Smooth muscle cell (in vitro differentiated cells): Measurements from ENCODE around the gene WDR73. TPM values are rescaled to one million over a fixed set of nuclear protein-coding genes. Genes with fewer than 3 reads are reported as not detected.

Source experiments
- DNase-seq: peaks from one replicate; lab custom pipeline; 2025; ENCODE audit not compliant: unreplicated experiment; lab: John Stamatoyannopoulos, UW
- H2AFZ ChIP-seq: fragments of 200-600 bp; sonication (generic); 2 replicates; pipeline ENCODE4 v1.6.0; 2016; ENCODE audit warnings: antibody characterized with exemption, low read depth, mild to moderate bottlenecking
- H3F3A ChIP-seq: fragments of 200-600 bp; sonication (generic); 2 replicates; pipeline ENCODE4 v1.6.0; 2017; ENCODE audit warnings: antibody characterized with exemption, low read depth
- H3K27ac ChIP-seq: fragments of 200-600 bp; sonication (generic); 2 replicates; pipeline ENCODE4 v1.5.1; 2016; ENCODE audit warnings: low read depth, mild to moderate bottlenecking
- H3K27me3 ChIP-seq: fragments of 200-600 bp; sonication (generic); 2 replicates; pipeline ENCODE4 v1.6.1; 2016; ENCODE audit warnings: low read depth, mild to moderate bottlenecking
- H3K36me3 ChIP-seq: fragments of 200-600 bp; sonication (generic); 2 replicates; pipeline ENCODE4 v1.5.1; 2016; ENCODE audit warnings: low read depth
- H3K4me1 ChIP-seq: fragments of 200-600 bp; sonication (generic); 2 replicates; pipeline ENCODE4 v1.5.1; 2016; ENCODE audit warnings: low read depth
- H3K4me2 ChIP-seq: fragments of 200-600 bp; sonication (generic); 2 replicates; pipeline ENCODE4 v1.6.0; 2016; ENCODE audit warnings: mild to moderate bottlenecking
- H3K4me3 ChIP-seq: fragments of 200-600 bp; sonication (generic); 2 replicates; pipeline ENCODE4 v1.5.1; 2016; ENCODE audit warnings: mild to moderate bottlenecking
- H3K79me2 ChIP-seq: fragments of 200-600 bp; sonication (generic); 2 replicates; pipeline ENCODE4 v1.6.0; 2016; ENCODE audit warnings: low read depth, mild to moderate bottlenecking
- H3K9ac ChIP-seq: fragments of 200-600 bp; sonication (generic); 2 replicates; pipeline ENCODE4 v1.6.0; 2016; ENCODE audit warnings: low read depth
- H3K9me3 ChIP-seq: fragments of 200-600 bp; sonication (generic); replicated peaks from 2 replicates; pipeline ENCODE4 v1.5.1; 2016; ENCODE audit warnings: low read depth
- H4K20me1 ChIP-seq: fragments of 200-600 bp; sonication (generic); 2 replicates; pipeline ENCODE4 v1.6.0; 2016; ENCODE audit warnings: low read depth
- CTCF ChIP-seq: fragments of 200-600 bp; sonication (generic); IDR thresholded peaks from 2 replicates; pipeline ENCODE4 v1.5.1; 2017; ENCODE audit warnings: borderline replicate concordance, mild to moderate bottlenecking, antibody characterized with exemption; ENCODE audit not compliant: insufficient read depth, poor library complexity, severe bottlenecking
- WGBS: methylation state at CpG from one replicate; pipeline ENCODE4 v1.1.7; 2016; ENCODE audit warnings: low lambda C conversion rate; 5-methylcytosine and 5-hydroxymethylcytosine counted together
- polyA plus RNA-seq: library from polyadenylated mRNA; unstranded; fragments of >200 nt; fragmentation: Nextera tagmentation; extraction: Ambion mirVana; gene quantifications from 2 replicates; pipeline ENCODE4 v1.2.1, GENCODE V29; 2016
- total RNA-seq: library from RNA; depleted of rRNA; stranded (reverse); fragments of >200 nt; gene quantifications from 2 replicates; pipeline ENCODE4 v1.2.3, GENCODE V29; 2014

WDR73 gene
- total and polyA plus RNA-seq, 2 experiments from 2014 or later, result 12.3 to 19.4 TPM

GRCh38 chr15:84598993-84599392, 55.1 kb downstream of the WDR73 start:
- Histone ChIP-seq H3K9ac (no peak overlapping the region), H3K4me1 (peaks cover 10% of the 10 kb centered on the region), H3K27ac (no peak overlapping the region), H2AFZ (no peak overlapping the region), H3F3A (no peaks in the 10 kb centered on the region), H4K20me1 (peaks cover 20% of the 10 kb centered on the region), H3K4me2 (no peak overlapping the region), H3K79me2 (peaks cover 6% of the 10 kb centered on the region), H3K36me3 (no peaks in the 10 kb centered on the region), H3K27me3 (no peaks in the 10 kb centered on the region), H3K4me3 (no peak overlapping the region), H3K9me3 (no peaks in the 10 kb centered on the region)
- 73% methylated on average over 1 of the region's 1 CpG for WGBS
- peak; percentile 65 for TF ChIP-seq CTCF
- DNase-seq, result no peak

DNA sequence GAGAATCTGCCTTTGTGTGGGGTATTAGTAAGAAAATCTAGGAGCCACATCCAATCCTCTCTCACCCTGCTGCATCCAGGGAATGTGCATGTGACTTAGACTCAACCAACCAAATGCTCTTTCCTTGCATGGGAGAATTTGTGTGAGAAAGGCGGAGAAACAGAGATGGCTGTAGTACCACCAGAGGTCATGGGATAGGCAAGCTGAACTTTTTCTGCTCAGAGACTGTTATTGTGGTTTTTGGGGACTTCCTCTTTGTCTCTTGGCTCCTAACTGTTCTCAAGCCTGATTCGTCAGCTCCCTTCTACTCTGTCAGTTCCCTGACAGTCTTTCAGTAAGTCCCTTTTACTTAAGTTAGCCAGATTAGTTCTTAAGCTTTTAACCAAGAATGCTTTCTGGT, 55.8 kb downstream of the WDR73 start:
- H3K9ac ChIP-seq, result no peak overlapping the region
- H3K4me1 ChIP-seq, result peaks cover 10% of the 10 kb centered on the region
- no peak overlapping the region for H3K4me3 ChIP-seq
- no peak overlapping the region for H3K4me2 ChIP-seq
- no peak for TF ChIP-seq CTCF
- H3K9me3 ChIP-seq, result no peaks in the 10 kb centered on the region
- H3K36me3 ChIP-seq, result no peaks in the 10 kb centered on the region
- no peak overlapping the region for H2AFZ ChIP-seq
- H3K79me2 ChIP-seq, result peaks cover 6% of the 10 kb centered on the region
- no peaks in the 10 kb centered on the region for H3F3A ChIP-seq
- no peaks in the 10 kb centered on the region for H3K27me3 ChIP-seq
- DNase-seq, result no peak
- no peak overlapping the region for H3K27ac ChIP-seq
- H4K20me1 ChIP-seq, result peaks cover 13% of the 10 kb centered on the region
- WGBS, result 67% methylated on average over 2 of the region's 2 CpGs

DNA sequence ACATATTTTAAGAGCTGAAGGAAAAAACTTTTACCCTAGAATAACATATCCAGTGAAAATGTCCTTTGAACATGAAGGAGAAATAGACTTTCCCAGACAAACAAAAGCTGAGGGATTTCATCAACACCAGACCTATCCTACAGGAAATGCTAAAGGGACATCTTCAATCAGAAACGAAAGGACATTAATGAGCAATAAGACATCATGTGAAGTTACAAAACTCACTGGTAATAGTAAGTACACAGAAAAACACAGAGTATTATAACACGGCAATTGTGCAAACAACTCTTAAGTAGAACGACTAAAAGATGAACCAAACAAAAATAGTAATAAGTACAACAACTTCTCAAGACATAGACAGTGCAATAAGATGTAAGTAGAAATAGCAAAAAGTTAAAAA, 56.8 kb downstream of the WDR73 start:
- Histone ChIP-seq H3K4me1 (peaks cover 10% of the 10 kb centered on the region), H2AFZ (peak overlapping the region; percentile 21), H3K9me3 (no peaks in the 10 kb centered on the region), H3F3A (no peaks in the 10 kb centered on the region), H3K36me3 (no peaks in the 10 kb centered on the region), H3K4me2 (peak overlapping the region; percentile 64), H3K27ac (no peak overlapping the region), H3K9ac (no peak overlapping the region), H3K27me3 (no peaks in the 10 kb centered on the region), H3K4me3 (peak overlapping the region; percentile 36), H3K79me2 (peaks cover 6% of the 10 kb centered on the region), H4K20me1 (peaks cover 7% of the 10 kb centered on the region)
- no peak for TF ChIP-seq CTCF
- DNase-seq, result no peak
- 59% methylated on average over 3 of the region's 3 CpGs for WGBS

DNA sequence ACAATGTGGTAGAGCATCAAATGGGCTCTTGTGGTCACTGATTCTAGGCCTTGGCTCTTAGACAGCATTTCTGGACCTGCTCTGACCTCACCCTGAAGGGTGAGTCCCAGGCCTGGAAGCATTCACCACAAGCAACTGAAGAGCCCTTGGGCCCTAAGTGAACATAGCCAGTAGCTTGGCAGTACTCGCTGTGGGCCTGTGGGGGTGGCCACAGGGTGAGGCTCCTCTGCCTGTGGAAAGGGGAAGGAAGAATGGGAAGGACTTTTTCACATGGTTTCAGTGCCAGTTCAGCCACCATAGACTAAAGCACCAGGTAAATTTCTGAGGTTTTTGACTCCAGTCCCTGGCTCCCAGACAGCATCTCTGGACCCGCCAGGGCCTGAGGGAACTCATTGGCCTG, 58.4 kb downstream of the WDR73 start:
- Histone ChIP-seq H3K4me3 (no peak overlapping the region), H4K20me1 (no peaks in the 10 kb centered on the region), H3K4me2 (no peak overlapping the region), H3F3A (no peaks in the 10 kb centered on the region), H3K9ac (no peak overlapping the region), H3K27ac (no peak overlapping the region), H3K27me3 (no peaks in the 10 kb centered on the region), H3K36me3 (no peaks in the 10 kb centered on the region), H2AFZ (no peak overlapping the region), H3K79me2 (no peaks in the 10 kb centered on the region), H3K4me1 (peaks cover 4% of the 10 kb centered on the region), H3K9me3 (no peaks in the 10 kb centered on the region)
- WGBS, result 95% methylated on average over 2 of the region's 2 CpGs
- TF ChIP-seq CTCF, result no peak
- no peak for DNase-seq
